Gastroesophageal sphincter (tissue), 4 donors: ENCODE results near the gene NXPH1. TPM values are rescaled to one million over a fixed set of nuclear protein-coding genes. Genes with fewer than 3 reads are reported as not detected.

Experiments
- ATAC-seq: fragments of 150-250 bp; one replicate; pipeline ENCODE4 v1.9.1; 2016; ENCODE audit warnings: mild to moderate bottlenecking, moderate library complexity
- H3K27ac ChIP-seq, 4 donors: fragments of 200-600 bp; sonication (generic) in 3 of 4; 1 replicate in 3 of 4; 2 replicates in 1 of 4; pipeline ENCODE4 v1.5.1; 2016 to 2019
- H3K27me3 ChIP-seq: fragments of 200-600 bp; sonication (generic); one replicate; pipeline ENCODE4 v1.5.1; 2019
- H3K36me3 ChIP-seq, 2 donors: fragments of 200-600 bp; sonication (generic); one replicate each; pipeline ENCODE4 v1.5.1; 2019; ENCODE audit warnings: control low read depth in 1 of 2
- H3K4me1 ChIP-seq, 3 donors: fragments of 200-600 bp; sonication (generic); 1 replicate in 2 of 3; 2 replicates in 1 of 3; pipeline ENCODE4 v1.5.1; 2016 to 2019; ENCODE audit warnings: control low read depth in 2 of 3
- H3K4me3 ChIP-seq, 2 donors: fragments of 200-600 bp; sonication (generic); one replicate each; pipeline ENCODE4 v1.5.1; 2019; ENCODE audit warnings: mild to moderate bottlenecking in 1 of 2, moderate library complexity in 1 of 2
- H3K9me3 ChIP-seq, 3 donors: fragments of 200-600 bp; sonication (generic); one replicate each; pipeline ENCODE4 v1.5.1; 2017 to 2019; ENCODE audit warnings: control low read depth in 2 of 3
- EP300 ChIP-seq: sonication (generic); formaldehyde crosslinking; IDR thresholded peaks from one replicate; pipeline ENCODE4 v1.6.1; 2017; ENCODE audit warnings: antibody characterized with exemption, mild to moderate bottlenecking
- POLR2A ChIP-seq, 2 donors: fragments of 450-650 bp; IDR thresholded peaks; one replicate each; pipeline ENCODE4 v1.6.1; 2017; ENCODE audit warnings: antibody characterized with exemption in 2 of 2, mild to moderate bottlenecking in 2 of 2, moderate library complexity in 1 of 2
- POLR2AphosphoS5 ChIP-seq: sonication (generic); formaldehyde crosslinking; IDR thresholded peaks from one replicate; pipeline ENCODE4 v1.6.1; 2017; ENCODE audit warnings: antibody characterized with exemption
- WGBS, 2 donors: methylation state at CpG; one replicate each; pipeline ENCODE4 v1.1.5; 2018; ENCODE audit warnings: low coverage in 1 of 2; 5-methylcytosine and 5-hydroxymethylcytosine counted together
- total RNA-seq, 4 donors: library from RNA; depleted of rRNA; stranded (reverse); fragments of >200 nt; gene quantifications; one replicate each; pipeline ENCODE4 v1.1.0, GENCODE V29; 2016
- TF ChIP-seq, protein P1 (sequence below), 4 experiments: fragments of 200-600 bp in 2 of 4; fragments of 450-650 bp in 2 of 4; sonication (generic) in 1 of 4; IDR thresholded peaks; one replicate each; pipeline ENCODE4 v1.5.1; 2017 to 2019; ENCODE audit warnings: antibody characterized with exemption in 4 of 4, mild to moderate bottlenecking in 2 of 4, moderate library complexity in 2 of 4

Gene NXPH1
- total RNA-seq, 4 donors from 2014 or later: not detected

DNA sequence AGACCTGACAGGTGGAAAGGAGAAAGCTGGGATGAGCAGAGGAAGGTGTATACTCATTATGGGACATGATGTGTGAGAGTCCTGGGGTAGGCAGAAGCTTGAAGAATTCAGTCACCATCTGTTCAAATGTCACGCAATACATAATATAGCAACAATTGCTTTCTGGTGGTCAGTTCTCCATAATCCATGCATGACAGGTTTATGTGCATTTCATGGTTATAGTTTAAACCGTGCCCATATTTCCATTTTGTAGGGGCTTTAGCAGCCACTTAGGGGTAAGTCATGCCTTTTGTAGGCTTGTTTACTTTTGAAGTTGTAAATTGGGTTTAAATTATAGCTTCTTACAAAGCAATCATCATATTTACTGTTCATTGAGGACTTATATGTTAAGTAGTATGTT is 158.8 kb downstream of the NXPH1 start:
- H3K27me3 ChIP-seq: no peaks in the 10 kb centered on the region
- no peak for TF ChIP-seq POLR2AphosphoS5
- TF ChIP-seq POLR2A (IDR thresholded peaks at IDR 0.05): no peak
- TF ChIP-seq, protein P1, sequence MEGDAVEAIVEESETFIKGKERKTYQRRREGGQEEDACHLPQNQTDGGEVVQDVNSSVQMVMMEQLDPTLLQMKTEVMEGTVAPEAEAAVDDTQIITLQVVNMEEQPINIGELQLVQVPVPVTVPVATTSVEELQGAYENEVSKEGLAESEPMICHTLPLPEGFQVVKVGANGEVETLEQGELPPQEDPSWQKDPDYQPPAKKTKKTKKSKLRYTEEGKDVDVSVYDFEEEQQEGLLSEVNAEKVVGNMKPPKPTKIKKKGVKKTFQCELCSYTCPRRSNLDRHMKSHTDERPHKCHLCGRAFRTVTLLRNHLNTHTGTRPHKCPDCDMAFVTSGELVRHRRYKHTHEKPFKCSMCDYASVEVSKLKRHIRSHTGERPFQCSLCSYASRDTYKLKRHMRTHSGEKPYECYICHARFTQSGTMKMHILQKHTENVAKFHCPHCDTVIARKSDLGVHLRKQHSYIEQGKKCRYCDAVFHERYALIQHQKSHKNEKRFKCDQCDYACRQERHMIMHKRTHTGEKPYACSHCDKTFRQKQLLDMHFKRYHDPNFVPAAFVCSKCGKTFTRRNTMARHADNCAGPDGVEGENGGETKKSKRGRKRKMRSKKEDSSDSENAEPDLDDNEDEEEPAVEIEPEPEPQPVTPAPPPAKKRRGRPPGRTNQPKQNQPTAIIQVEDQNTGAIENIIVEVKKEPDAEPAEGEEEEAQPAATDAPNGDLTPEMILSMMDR (IDR thresholded peaks at IDR 0.05): no peak
- no peak for TF ChIP-seq EP300
- no peak overlapping the region for H3K27ac ChIP-seq
- no peaks in the 10 kb centered on the region for H3K9me3 ChIP-seq
- WGBS, 2 donors: 64 to 88% methylated on average over 2 of the region's 2 CpGs
- no peaks in the 10 kb centered on the region for H3K36me3 ChIP-seq
- no peaks in the 10 kb centered on the region for H3K4me1 ChIP-seq
- ATAC-seq: no peak
- H3K4me3 ChIP-seq: no peak overlapping the region

DNA sequence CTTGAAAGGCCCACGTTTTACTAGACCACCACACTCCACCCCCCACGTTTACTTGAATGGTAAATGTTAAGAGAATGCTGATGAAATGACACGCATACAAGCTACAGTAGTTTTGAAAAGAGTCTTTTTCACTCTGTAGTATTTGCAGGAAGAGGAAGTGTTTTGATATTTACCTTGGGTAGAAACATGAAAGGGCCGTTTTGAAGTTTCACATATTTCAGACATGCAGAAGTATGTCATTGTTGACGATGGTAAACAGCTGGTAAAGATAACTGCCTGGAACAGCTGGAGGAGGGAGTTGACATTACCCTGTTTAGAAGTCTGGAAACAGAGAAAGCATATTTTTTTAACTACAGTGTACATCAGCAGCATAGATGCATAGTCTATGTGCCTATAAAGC is 160.7 kb downstream of the NXPH1 start:
- no peaks in the 10 kb centered on the region for H3K9me3 ChIP-seq
- no peak overlapping the region for H3K4me3 ChIP-seq
- H3K27ac ChIP-seq: no peak overlapping the region
- WGBS, 2 donors: 16 to 18% methylated on average over 5 of the region's 5 CpGs
- ATAC-seq: no peak
- H3K27me3 ChIP-seq: no peaks in the 10 kb centered on the region
- H3K36me3 ChIP-seq: no peaks in the 10 kb centered on the region
- H3K4me1 ChIP-seq: no peaks in the 10 kb centered on the region
- TF ChIP-seq EP300 (no peak), POLR2AphosphoS5 (no peak), POLR2A (IDR thresholded peaks at IDR 0.05) (no peak)
- TF ChIP-seq, protein P1 (IDR thresholded peaks at IDR 0.05): no peak

DNA sequence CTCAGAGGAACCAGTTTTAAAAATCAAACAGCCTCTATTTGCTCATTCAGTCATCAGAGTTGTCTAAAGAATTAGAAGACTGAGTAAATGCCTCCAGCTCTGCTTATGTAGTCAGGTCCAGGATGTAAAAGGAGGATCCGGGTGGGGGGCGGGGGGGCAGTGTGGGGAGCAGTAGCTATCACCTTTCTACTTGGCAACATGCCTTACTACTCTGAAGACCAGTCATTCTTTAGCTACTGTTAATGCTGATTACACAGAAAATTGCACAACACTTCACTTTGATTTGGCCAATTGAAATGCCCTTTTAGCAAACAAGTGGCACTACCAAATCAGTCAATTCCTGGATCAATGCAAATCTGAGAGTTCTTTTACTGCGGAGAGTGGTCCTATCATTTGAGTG is 164.2 kb downstream of the NXPH1 start:
- WGBS, 2 donors: 70 to 82% methylated on average over 2 to 3 of the region's 3 CpGs
- no peaks in the 10 kb centered on the region for H3K27me3 ChIP-seq
- ATAC-seq: no peak
- H3K36me3 ChIP-seq: no peaks in the 10 kb centered on the region
- H3K27ac ChIP-seq: no peak overlapping the region
- no peaks in the 10 kb centered on the region for H3K4me1 ChIP-seq
- H3K4me3 ChIP-seq: no peak overlapping the region
- H3K9me3 ChIP-seq: no peaks in the 10 kb centered on the region
- TF ChIP-seq POLR2A (IDR thresholded peaks at IDR 0.05): no peak
- no peak for TF ChIP-seq POLR2AphosphoS5
- TF ChIP-seq, protein P1 (IDR thresholded peaks at IDR 0.05): no peak
- no peak for TF ChIP-seq EP300

DNA sequence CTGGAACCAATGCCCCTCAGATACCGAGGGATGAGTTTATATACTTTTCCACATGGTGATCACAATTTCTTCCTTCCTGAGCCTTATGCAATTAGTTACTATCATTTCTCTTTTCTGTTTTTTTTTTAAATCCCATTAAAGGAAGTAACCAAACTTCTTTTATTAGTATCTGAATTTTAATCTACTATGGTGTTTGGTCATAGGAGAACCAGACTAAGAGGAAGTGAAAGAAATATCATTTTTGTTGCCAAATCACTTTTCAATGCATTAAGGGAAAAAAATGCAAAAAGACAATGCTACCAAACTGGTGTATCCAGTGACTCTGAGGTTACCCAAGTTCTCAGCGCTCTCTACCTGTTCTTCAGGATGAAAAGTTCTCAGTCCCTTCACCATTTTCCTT is 167.7 kb downstream of the NXPH1 start:
- Histone ChIP-seq H3K9me3 (no peaks in the 10 kb centered on the region), H3K4me3 (no peak overlapping the region), H3K27ac (no peak overlapping the region), H3K4me1 (no peaks in the 10 kb centered on the region), H3K27me3 (no peaks in the 10 kb centered on the region), H3K36me3 (no peaks in the 10 kb centered on the region)
- TF ChIP-seq, protein P1 (IDR thresholded peaks at IDR 0.05): no peak
- TF ChIP-seq POLR2AphosphoS5 (no peak), EP300 (no peak), POLR2A (IDR thresholded peaks at IDR 0.05) (no peak)
- 79 to 81% methylated on average over 2 of the region's 2 CpGs for WGBS, 2 donors
- ATAC-seq: no peak

DNA sequence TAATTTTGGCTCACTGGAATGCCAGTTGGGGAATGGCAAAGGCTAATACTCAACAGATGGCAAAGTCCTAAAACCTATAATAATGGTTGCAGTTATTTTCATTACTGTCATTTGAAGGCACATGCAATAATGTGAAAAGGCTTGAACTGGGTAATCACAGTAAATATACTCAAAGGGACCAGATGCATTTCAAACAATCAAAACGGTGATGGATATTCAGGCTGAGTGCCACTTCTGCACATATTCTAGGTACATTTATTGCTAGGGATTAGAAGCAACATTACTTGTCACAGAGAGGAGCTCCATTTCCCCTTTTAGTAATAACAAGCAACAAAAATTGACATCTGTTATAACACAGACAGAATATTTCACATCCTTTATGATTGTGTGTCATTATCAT is 171.8 kb downstream of the NXPH1 start:
- no peaks in the 10 kb centered on the region for H3K36me3 ChIP-seq
- H3K4me1 ChIP-seq: no peaks in the 10 kb centered on the region
- no peaks in the 10 kb centered on the region for H3K9me3 ChIP-seq
- TF ChIP-seq POLR2AphosphoS5: no peak
- no peak for TF ChIP-seq POLR2A (IDR thresholded peaks at IDR 0.05)
- TF ChIP-seq EP300: no peak
- TF ChIP-seq, protein P1 (IDR thresholded peaks at IDR 0.05): no peak
- no peak overlapping the region for H3K4me3 ChIP-seq
- H3K27ac ChIP-seq: no peak overlapping the region
- no peaks in the 10 kb centered on the region for H3K27me3 ChIP-seq
- no peak for ATAC-seq
- WGBS, 2 donors: 40 to 46% methylated on average over 1 of the region's 1 CpG
